ENCODE measurements around the gene ALDH3A1.

Gene ALDH3A1

GRCh38 chr17:19718613-19719354, 29.3 kb downstream of the ALDH3A1 start:
- DNase-seq (ENCODE audit: low read depth), result no peak

- no peak for DNase-seq (ENCODE audit: low read depth)
Observed at GRCh38 chr17:19718041-19718612, 30.0 kb downstream of the ALDH3A1 start.

- no peak for DNase-seq (ENCODE audit: low read depth)
Observed at GRCh38 chr17:19717411-19717908, 30.6 kb downstream of the ALDH3A1 start.

GRCh38 chr17:19717031-19717360, 31.1 kb downstream of the ALDH3A1 start:
- DNase-seq (ENCODE audit: low read depth), result no peak

- no peak for DNase-seq (ENCODE audit: low read depth)
Observed at GRCh38 chr17:19716108-19717030, 31.7 kb downstream of the ALDH3A1 start, which contains the start of gene SLC47A2. TSS of gene SLC47A2 (minus strand) at chr17:19716584. CDS start at chr17:19716555, 29 bp downstream.

- DNase-seq (ENCODE audit: low read depth), result no peak
Observed at GRCh38 chr17:19714542-19715411, 33.3 kb downstream of the ALDH3A1 start.

- DNase-seq (ENCODE audit: low read depth), result no peak
Observed at GRCh38 chr17:19713901-19714361, 34.2 kb downstream of the ALDH3A1 start.

- DNase-seq (ENCODE audit: low read depth), result no peak
Observed at GRCh38 chr17:19713462-19713861, 34.6 kb downstream of the ALDH3A1 start.

GRCh38 chr17:19712436-19713004, 35.6 kb downstream of the ALDH3A1 start:
- DNase-seq (ENCODE audit: low read depth), result no peak

- no peak for DNase-seq (ENCODE audit: low read depth)
Observed at GRCh38 chr17:19709841-19710240, 38.3 kb downstream of the ALDH3A1 start.

GRCh38 chr17:19708431-19709175, 39.5 kb downstream of the ALDH3A1 start:
- DNase-seq (ENCODE audit: low read depth), result no peak

GRCh38 chr17:19707728-19708221, 40.3 kb downstream of the ALDH3A1 start:
- DNase-seq (ENCODE audit: low read depth), result no peak

GRCh38 chr17:19706791-19707727, 41.0 kb downstream of the ALDH3A1 start:
- DNase-seq (ENCODE audit: low read depth), result no peak

- no peak for DNase-seq (ENCODE audit: low read depth)
Observed at GRCh38 chr17:19705771-19706770, 42.0 kb downstream of the ALDH3A1 start.

GRCh38 chr17:19705201-19705600, 42.9 kb downstream of the ALDH3A1 start:
- no peak for DNase-seq (ENCODE audit: low read depth)

GRCh38 chr17:19703828-19704613, 44.1 kb downstream of the ALDH3A1 start:
- no peak for DNase-seq (ENCODE audit: low read depth)
